ENCODE measurements around the gene SPTSSA.
"Not testable (repeated sequence)": the region's sequence is repeated elsewhere in the genome, so short reads cannot be mapped to it uniquely, and the experiment has no call there.

SPTSSA gene

GRCh38 chr14:34425095-34425851, 36.8 kb downstream of the SPTSSA start:
- peaks cover 14% of the 10 kb centered on the region for H3K9me3 Mint-ChIP-seq
- no peak overlapping the region for H3K27ac Mint-ChIP-seq

GRCh38 chr14:34424488-34424887, 37.6 kb downstream of the SPTSSA start:
- H3K27ac Mint-ChIP-seq = no peak overlapping the region
- peaks cover 14% of the 10 kb centered on the region for H3K9me3 Mint-ChIP-seq
- no peak for DNase-seq
- H3K36me3 Mint-ChIP-seq (ENCODE audit: low read depth) = no peaks in the 10 kb centered on the region
- H3K4me1 Mint-ChIP-seq (ENCODE audit: low read depth) = no peaks in the 10 kb centered on the region
- no peaks in the 10 kb centered on the region for H3K27me3 Mint-ChIP-seq
- no peak overlapping the region for H3K4me3 Mint-ChIP-seq

More at GRCh38 chr14:34425095-34425851, 36.8 kb downstream of the SPTSSA start:
- no peak for DNase-seq
- no peaks in the 10 kb centered on the region for H3K4me1 Mint-ChIP-seq (ENCODE audit: low read depth)
- H3K4me3 Mint-ChIP-seq = no peak overlapping the region
- no peaks in the 10 kb centered on the region for H3K36me3 Mint-ChIP-seq (ENCODE audit: low read depth)
- H3K27me3 Mint-ChIP-seq = no peaks in the 10 kb centered on the region

- Mint-ChIP-seq H3K4me3 (no peak overlapping the region), H3K27me3 (no peaks in the 10 kb centered on the region), H3K9me3 (peaks cover 14% of the 10 kb centered on the region), H3K36me3 (ENCODE audit: low read depth) (no peaks in the 10 kb centered on the region), H3K27ac (no peak overlapping the region), H3K4me1 (ENCODE audit: low read depth) (no peaks in the 10 kb centered on the region)
- no peak for DNase-seq
These were observed 38.6 kb downstream of the SPTSSA start for GRCh38 chr14:34423445-34423844.

GRCh38 chr14:34420547-34421150, 41.4 kb downstream of the SPTSSA start:
- Mint-ChIP-seq H3K36me3 (ENCODE audit: low read depth) (no peaks in the 10 kb centered on the region), H3K27ac (no peak overlapping the region), H3K27me3 (peaks cover 4% of the 10 kb centered on the region), H3K9me3 (peaks cover 14% of the 10 kb centered on the region), H3K4me3 (no peak overlapping the region), H3K4me1 (ENCODE audit: low read depth) (no peaks in the 10 kb centered on the region)
- DNase-seq = no peak

- Mint-ChIP-seq H3K27me3 (peaks cover 2% of the 10 kb centered on the region), H3K27ac (no peak overlapping the region), H3K4me3 (no peak overlapping the region), H3K4me1 (ENCODE audit: low read depth) (no peaks in the 10 kb centered on the region), H3K36me3 (ENCODE audit: low read depth) (peaks cover 2% of the 10 kb centered on the region), H3K9me3 (peaks cover 12% of the 10 kb centered on the region)
- DNase-seq = no peak
These were observed 52.3 kb downstream of the SPTSSA start for GRCh38 chr14:34409721-34410120.

- Mint-ChIP-seq H3K27me3 (peaks cover 2% of the 10 kb centered on the region), H3K36me3 (ENCODE audit: low read depth) (peaks cover 2% of the 10 kb centered on the region), H3K27ac (no peak overlapping the region), H3K4me1 (ENCODE audit: low read depth) (no peaks in the 10 kb centered on the region), H3K9me3 (peaks cover 12% of the 10 kb centered on the region), H3K4me3 (no peak overlapping the region)
- no peak for DNase-seq
These were observed 54.1 kb downstream of the SPTSSA start for GRCh38 chr14:34407951-34408350.

- no peaks in the 10 kb centered on the region for H3K36me3 Mint-ChIP-seq (ENCODE audit: low read depth)
These were observed 57.6 kb downstream of the SPTSSA start for GRCh38 chr14:34404416-34404815.

GRCh38 chr14:34403646-34404045, 58.4 kb downstream of the SPTSSA start:
- no peak for DNase-seq
- H3K9me3 Mint-ChIP-seq = peaks cover 4% of the 10 kb centered on the region
- no peaks in the 10 kb centered on the region for H3K4me1 Mint-ChIP-seq (ENCODE audit: low read depth)
- no peak overlapping the region for H3K4me3 Mint-ChIP-seq
- H3K27ac Mint-ChIP-seq = no peak overlapping the region
- no peaks in the 10 kb centered on the region for H3K36me3 Mint-ChIP-seq (ENCODE audit: low read depth)
- H3K27me3 Mint-ChIP-seq = peaks cover 2% of the 10 kb centered on the region

More at GRCh38 chr14:34404416-34404815, 57.6 kb downstream of the SPTSSA start:
- no peak for DNase-seq
- H3K27me3 Mint-ChIP-seq = peaks cover 2% of the 10 kb centered on the region
- H3K4me3 Mint-ChIP-seq = no peak overlapping the region
- no peak overlapping the region for H3K27ac Mint-ChIP-seq
- peaks cover 4% of the 10 kb centered on the region for H3K9me3 Mint-ChIP-seq
- no peaks in the 10 kb centered on the region for H3K4me1 Mint-ChIP-seq (ENCODE audit: low read depth)

GRCh38 chr14:34398024-34398423, 64.0 kb downstream of the SPTSSA start:
- DNase-seq = no peak
- Mint-ChIP-seq H3K4me1 (ENCODE audit: low read depth) (no peaks in the 10 kb centered on the region), H3K27me3 (peaks cover 5% of the 10 kb centered on the region), H3K9me3 (peaks cover 2% of the 10 kb centered on the region), H3K36me3 (ENCODE audit: low read depth) (no peaks in the 10 kb centered on the region), H3K27ac (no peak overlapping the region), H3K4me3 (no peak overlapping the region)

- no peak for DNase-seq
- H3K27me3 Mint-ChIP-seq = peaks cover 47% of the 10 kb centered on the region
- H3K4me3 Mint-ChIP-seq = no peak overlapping the region
- no peak overlapping the region for H3K27ac Mint-ChIP-seq
- H3K36me3 Mint-ChIP-seq (ENCODE audit: low read depth) = no peaks in the 10 kb centered on the region
- H3K4me1 Mint-ChIP-seq (ENCODE audit: low read depth) = no peaks in the 10 kb centered on the region
- peaks cover 3% of the 10 kb centered on the region for H3K9me3 Mint-ChIP-seq
These were observed 74.0 kb downstream of the SPTSSA start for GRCh38 chr14:34387974-34388516.

GRCh38 chr14:34386865-34387485, 75.1 kb downstream of the SPTSSA start:
- Mint-ChIP-seq H3K4me3 (no peak overlapping the region), H3K27me3 (peaks cover 43% of the 10 kb centered on the region), H3K9me3 (peaks cover 3% of the 10 kb centered on the region), H3K36me3 (ENCODE audit: low read depth) (no peaks in the 10 kb centered on the region), H3K4me1 (ENCODE audit: low read depth) (no peaks in the 10 kb centered on the region), H3K27ac (no peak overlapping the region)
- DNase-seq = no peak

GRCh38 chr14:34385881-34386280, 76.2 kb downstream of the SPTSSA start:
- not testable (repeated sequence) for H3K36me3 Mint-ChIP-seq (ENCODE audit: low read depth); DNase-seq; H3K4me3 Mint-ChIP-seq; H3K27ac Mint-ChIP-seq; H3K9me3 Mint-ChIP-seq; H3K4me1 Mint-ChIP-seq (ENCODE audit: low read depth)
- peaks cover 40% of the 10 kb centered on the region for H3K27me3 Mint-ChIP-seq

GRCh38 chr14:34383839-34384238, 78.2 kb downstream of the SPTSSA start:
- Mint-ChIP-seq H3K27ac (no peak overlapping the region), H3K4me3 (no peak overlapping the region), H3K36me3 (ENCODE audit: low read depth) (no peaks in the 10 kb centered on the region), H3K27me3 (peaks cover 37% of the 10 kb centered on the region), H3K4me1 (ENCODE audit: low read depth) (no peaks in the 10 kb centered on the region), H3K9me3 (peaks cover 3% of the 10 kb centered on the region)
- DNase-seq = no peak
